Inflammatory macrophage (primary cell): ENCODE measurements around the gene P2RY6.
"Not testable (repeated sequence)": the region's sequence is repeated elsewhere in the genome, so short reads cannot be mapped to it uniquely, and the experiment has no call there.

Source experiments
- DNase-seq, 2 donors: peaks; one replicate each; pipeline ENCODE4 v3.0.0-alpha.2; 2020 to 2022
- total RNA-seq, 18 experiments: gene quantifications; one replicate each; lab custom pipeline; 2026; ENCODE audit warnings: mixed read lengths in 6 of 18, inconsistent platforms in 2 of 18; lab: John Stamatoyannopoulos, UW

The P2RY6 gene
- 0.05 to 15.7 (median 2.3) reads per million in 18 experiments for total RNA-seq

GRCh38 chr11:73271936-73272679, at the start of gene P2RY6:
Gene P2RY6 (plus strand): TSS chr11:73272338. CDS start chr11:73296519, 24,181 bp downstream.
- peak; percentile 82 to 90 for DNase-seq

DNA sequence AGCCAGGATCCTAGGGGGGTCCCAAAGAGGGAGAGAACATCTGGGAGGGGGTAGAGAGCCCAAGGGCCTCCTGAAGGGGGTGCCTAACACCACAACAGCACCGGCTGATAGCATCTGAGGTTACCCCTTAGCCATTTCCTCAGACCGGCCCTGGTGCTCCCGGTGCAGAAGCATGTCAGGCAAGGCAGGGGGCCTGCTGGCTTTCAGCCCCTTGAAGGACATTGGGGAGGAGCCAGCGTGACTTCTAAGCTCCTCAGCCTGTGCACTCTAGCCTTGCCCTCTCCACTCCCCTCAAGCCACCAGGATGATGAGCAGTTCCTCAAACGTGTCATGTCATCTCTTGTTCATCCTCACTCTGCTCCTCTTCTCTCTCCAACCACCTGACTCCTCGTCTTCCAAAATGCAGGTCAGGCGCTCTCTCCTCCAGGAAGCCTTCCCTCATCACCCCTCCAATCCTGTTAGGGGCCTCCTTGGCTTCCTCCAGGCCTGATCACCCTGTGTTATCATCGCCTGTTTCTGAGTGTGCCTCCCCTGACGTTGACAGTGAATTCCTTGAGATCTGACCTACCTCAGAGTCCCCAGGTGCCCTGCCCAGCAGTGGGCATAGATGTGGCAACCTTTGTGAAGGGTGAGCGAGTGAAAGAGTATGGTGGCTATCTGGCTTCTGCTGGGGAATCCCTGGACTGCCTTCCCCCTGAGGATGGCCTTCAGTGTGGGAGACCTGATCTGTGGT, 48.0 kb upstream of the P2RY6 start:
- DNase-seq: no peak

- DNase-seq: no peak
These were observed 47.0 kb upstream of the P2RY6 start for GRCh38 chr11:73225001-73225686.

- no peak for DNase-seq
These were observed 46.3 kb upstream of the P2RY6 start for GRCh38 chr11:73225851-73226250.

DNA sequence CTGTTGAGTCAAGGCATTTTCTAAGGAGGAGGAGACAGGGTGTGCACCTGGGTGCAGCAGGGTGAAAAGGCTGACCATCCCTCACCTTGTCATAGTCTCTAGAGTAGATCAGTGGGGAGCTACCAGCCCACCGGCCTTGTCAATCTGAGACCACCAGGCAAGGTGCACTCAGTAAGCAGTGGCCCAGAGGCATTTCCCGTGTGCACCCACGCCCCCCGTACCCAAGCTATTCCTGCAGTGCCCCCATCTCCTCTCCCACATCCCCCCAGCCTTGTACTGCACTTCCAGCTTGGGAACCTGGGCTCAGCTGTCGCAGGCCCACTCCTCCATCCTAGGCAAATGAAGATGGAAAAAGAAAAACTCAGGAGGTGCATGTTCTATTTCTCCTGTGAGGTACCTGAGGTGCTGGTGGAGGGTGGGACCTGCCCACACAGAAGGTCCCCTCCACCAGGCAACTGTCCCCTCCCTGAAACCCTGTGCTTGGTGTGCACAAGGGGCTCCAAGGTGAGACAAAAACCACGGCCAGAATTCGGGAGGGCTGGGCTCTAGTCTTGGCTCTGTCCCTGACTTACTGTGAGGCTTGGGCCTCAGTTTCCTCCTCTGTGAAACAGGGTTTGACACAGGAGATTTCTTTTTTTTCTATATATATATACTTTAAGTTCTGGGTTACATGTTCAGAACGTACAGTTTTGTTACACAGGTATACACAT, 45.7 kb upstream of the P2RY6 start:
- no peak for DNase-seq

- no peak for DNase-seq
These were observed 44.4 kb upstream of the P2RY6 start for GRCh38 chr11:73227571-73228211.

DNA sequence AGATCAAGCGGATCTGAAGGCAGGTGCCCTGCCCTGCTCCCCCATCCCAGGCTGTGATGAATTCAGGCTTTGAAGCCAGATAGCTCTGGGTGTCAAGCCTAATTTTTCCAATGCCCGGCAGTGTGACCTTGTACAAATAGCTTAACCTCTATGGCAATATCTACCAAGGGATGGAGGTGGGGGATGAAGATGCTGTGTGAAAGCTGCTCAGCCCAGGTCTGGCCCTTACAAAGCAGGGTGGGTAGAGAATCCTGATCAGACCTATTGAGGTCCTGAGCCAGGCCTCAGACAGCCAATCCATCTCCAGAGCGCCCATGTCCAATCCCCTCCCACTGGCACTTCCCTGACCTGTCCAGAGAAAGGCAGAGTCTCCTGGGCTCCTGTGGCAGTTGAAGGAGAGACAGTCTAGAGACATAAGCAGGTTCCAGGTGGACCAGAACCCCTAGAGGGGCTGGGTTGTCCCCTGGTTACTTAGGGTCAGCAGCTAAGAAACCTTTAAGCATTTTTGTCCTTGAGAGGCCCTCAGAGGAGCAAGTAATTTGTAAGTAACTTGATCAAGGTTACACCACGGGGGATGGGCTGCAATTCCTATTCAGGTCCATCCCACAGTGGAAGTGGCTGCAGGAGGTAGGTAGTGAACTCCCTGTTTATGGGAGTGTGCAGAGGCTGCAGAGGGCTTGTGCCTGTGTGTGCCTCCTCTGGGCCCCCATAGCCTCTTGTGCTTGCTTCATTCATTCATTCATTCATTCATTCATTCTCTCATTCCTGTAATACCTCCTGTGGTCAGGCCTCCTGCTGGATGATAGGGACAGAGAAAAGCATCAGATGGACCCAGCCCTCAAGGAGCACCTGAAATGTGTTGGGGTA, 43.6 kb upstream of the P2RY6 start:
- no peak for DNase-seq

DNA sequence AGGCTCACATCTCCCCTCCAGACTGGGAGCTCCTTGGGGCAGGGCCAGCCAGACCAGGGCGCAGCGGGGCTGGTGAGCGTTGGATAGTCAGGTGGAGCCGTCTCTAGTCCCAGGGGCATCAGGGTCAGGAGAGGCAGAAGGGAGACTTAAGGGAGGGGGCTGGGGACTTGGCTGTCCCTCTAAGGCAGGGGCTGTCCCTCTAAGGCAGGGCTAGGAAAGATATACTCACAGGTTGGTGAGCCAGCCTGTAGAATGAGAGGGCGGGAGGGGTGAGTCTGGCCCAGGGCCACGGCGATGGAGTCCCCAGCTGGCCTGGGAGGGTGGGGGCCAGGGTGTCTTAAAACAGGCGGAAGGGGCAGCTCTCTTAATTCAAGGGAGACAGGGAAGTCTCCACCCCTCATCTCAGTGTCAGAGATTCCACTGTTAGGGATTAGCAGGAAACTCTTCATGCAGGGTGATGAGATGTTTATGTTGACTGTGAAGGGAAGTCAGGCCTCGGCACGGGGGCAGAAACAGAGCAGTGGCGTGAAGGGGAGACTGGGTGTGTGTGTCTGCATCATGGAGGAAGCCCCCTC, 42.7 kb upstream of the P2RY6 start:
- no peak for DNase-seq

DNA sequence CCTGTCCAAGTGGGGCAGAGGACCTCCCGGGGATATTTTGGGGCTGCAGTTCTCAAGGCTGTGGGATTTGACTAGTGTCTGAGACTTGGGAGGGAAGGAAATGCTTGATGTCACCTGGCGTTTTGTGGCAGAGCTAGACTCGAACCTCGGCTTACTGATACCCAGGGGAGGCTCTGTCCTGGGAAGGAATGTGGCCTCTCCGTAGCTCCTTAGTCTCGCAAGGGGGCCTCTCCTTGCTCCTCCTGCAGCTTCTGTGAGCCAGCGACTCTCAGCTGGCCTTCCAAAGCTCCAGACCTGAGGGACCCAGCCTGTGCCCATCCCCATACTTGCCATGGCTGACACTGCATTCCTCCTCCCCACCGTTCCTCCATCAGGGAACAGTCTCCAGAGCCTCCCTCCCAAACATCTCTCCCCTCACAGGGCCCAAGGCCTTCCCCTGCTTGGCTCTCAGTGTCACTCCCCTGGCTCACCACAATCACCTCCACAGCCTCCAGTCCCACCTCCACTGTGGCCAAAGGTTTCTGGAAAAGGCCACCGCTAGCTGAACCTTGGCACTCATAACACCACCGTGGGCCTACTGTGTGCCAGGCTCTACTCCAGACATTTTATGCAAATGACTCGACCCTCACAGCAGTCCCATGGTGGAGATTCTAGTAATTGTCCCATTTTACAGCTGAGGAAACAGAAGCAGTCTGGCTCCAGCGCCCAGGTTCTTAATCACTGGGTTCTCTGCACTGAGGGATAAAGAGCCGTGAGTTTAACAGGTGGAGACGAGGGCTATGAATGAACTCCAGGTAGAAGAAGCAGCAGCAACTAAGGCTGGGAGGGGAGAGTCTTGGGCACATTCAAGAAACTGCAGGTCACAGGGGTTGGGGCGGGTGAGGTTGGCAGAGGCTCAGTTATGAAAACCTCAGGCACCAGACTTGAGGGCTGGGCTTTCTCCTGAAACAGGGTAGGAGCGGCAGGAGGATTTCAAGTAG, 42.0 kb upstream of the P2RY6 start:
- DNase-seq: no peak

- DNase-seq: no peak
These were observed 41.2 kb upstream of the P2RY6 start for GRCh38 chr11:73230931-73231330.

- not testable (repeated sequence) for DNase-seq
These were observed 39.7 kb upstream of the P2RY6 start for GRCh38 chr11:73232487-73232886.

DNA sequence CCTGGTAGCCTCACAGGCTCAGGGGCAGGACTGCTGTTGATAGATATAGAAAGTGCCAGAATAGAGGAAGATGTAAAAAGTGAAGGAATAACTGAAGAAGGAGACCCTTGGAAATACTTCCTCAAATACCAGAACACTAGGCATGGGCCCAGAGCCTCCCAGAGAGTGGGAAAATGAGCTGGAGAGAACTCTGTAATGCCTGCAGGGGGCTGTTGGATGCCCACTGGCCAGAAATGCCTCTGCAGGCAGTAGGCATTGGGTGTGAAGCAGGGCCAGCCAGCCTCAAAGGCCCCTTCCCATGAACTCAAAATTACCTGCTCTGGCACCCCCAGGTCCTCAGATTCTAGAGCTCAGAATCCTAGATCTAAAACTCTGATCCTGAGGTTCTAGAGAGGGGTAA, 38.9 kb upstream of the P2RY6 start:
- DNase-seq: no peak

DNA sequence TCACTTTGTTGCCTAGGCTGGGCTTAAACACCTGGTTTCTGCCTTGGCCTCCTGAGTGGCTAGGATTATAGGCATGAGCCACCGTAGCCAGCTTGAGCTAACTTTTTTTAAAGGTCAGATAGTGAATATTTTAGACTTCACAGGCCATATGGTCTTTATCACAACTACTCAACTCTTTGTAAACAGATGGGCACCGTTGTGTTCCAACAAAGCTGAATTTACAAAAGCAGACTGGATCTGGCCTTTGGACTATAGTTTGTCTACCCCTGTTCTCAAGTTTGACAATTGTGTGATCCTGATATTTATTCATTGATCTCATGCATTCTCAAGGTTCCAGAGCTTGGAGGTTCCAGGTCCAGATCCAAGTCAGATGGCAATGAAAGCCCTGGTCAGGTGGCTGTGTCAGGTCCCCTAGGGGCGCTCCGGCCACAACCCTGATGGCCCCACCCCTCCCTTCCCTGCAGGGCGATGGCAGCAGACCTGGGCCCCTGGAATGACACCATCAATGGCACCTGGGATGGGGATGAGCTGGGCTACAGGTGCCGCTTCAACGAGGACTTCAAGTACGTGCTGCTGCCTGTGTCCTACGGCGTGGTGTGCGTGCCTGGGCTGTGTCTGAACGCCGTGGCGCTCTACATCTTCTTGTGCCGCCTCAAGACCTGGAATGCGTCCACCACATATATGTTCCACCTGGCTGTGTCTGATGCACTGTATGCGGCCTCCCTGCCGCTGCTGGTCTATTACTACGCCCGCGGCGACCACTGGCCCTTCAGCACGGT, 38.3 kb upstream of the P2RY6 start:
- no peak for DNase-seq

DNA sequence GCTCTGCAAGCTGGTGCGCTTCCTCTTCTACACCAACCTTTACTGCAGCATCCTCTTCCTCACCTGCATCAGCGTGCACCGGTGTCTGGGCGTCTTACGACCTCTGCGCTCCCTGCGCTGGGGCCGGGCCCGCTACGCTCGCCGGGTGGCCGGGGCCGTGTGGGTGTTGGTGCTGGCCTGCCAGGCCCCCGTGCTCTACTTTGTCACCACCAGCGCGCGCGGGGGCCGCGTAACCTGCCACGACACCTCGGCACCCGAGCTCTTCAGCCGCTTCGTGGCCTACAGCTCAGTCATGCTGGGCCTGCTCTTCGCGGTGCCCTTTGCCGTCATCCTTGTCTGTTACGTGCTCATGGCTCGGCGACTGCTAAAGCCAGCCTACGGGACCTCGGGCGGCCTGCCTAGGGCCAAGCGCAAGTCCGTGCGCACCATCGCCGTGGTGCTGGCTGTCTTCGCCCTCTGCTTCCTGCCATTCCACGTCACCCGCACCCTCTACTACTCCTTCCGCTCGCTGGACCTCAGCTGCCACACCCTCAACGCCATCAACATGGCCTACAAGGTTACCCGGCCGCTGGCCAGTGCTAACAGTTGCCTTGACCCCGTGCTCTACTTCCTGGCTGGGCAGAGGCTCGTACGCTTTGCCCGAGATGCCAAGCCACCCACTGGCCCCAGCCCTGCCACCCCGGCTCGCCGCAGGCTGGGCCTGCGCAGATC, 37.5 kb upstream of the P2RY6 start:
- no peak for DNase-seq

DNA sequence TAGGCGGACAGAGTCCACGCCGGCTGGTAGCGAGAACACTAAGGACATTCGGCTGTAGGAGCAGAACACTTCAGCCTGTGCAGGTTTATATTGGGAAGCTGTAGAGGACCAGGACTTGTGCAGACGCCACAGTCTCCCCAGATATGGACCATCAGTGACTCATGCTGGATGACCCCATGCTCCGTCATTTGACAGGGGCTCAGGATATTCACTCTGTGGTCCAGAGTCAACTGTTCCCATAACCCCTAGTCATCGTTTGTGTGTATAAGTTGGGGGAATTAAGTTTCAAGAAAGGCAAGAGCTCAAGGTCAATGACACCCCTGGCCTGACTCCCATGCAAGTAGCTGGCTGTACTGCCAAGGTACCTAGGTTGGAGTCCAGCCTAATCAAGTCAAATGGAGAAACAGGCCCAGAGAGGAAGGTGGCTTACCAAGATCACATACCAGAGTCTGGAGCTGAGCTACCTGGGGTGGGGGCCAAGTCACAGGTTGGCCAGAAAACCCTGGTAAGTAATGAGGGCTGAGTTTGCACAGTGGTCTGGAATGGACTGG, 36.8 kb upstream of the P2RY6 start:
- no peak for DNase-seq

- peak in 1 of 2 donors; percentile 27 for DNase-seq
These were observed 35.9 kb upstream of the P2RY6 start for GRCh38 chr11:73236205-73236765.

DNA sequence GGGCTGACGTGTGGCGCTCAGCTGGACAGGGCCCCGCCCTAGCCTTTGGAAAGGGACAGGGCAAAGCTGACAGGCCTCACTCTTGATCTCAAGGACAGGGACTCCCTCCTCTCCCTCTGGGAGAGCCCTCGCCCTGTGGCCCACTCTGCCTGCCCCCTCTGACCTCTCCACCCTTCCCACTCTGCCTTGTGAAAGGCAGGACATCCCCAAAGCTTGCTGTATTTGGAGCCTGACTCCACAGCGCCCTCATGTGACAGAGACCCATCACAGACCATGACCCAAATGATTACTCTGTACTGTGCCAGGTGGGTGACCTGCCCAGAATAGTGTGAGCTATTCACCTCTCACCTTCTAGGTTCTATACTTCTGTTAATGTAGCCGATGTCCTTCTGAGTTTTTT, 35.3 kb upstream of the P2RY6 start:
- DNase-seq: peak; percentile 67 to 81
